ENCODE data around the gene CWC27.

Gene CWC27

DNA sequence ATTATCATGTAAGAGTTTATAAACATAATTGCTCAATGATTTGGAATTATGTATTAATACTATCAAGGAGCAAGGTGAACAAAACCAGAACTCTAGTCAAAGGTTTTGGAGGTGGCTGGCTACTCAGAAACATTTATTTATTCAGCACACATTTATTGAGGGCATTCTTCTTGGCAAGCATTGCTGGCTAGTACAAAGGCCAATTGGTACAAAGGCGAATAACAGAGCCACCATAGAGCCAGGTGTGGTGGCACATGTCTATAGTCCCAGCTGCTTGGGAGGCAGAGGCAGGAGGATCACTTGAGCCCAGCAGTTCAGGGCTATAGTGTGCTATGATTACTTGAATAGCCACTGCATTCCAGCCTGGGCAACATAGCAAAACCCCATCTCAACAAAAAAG lies 242.1 kb downstream of the CWC27 start:
- DNase-seq = no peak

GRCh38 chr5:65012301-65012892 lies 243.7 kb downstream of the CWC27 start:
- no peak for DNase-seq

DNA sequence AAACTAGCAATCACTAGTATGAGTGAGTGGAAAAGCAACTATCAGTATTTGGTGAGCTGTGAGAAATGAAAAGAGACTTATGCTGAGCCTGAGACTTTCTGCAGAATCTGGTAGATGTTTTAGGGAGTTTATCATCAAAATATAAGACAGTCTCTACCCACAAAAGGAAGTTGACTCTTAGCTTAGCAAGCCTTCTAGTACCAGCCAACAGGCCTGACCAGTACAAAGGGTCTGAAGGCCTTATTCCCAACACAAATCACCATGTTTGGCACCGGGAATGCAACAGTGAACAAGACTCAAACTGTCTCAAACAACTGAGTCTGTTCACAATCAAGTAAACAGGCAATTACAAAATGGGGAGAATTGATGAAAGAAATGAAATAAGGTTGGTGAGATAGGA lies 244.4 kb downstream of the CWC27 start:
- no peak for DNase-seq

DNA sequence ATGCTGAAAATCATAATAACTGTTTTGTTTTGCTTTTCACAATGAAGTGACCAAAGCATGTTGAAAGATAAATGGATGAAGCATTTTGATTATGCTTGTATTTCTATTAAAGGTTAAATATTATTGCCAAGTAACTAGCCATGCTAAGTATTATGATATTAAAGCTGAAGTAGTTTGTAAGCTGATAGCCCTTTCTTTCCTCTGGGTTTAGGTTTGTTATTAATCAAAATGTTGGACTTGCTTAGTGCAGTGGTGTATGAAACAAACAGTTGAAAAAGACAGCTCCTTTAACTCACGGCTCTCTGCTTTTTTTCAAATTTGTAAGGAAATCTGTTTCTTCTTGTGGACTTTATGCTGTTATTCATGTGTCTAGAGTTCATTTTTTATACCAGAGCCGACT lies 246.0 kb downstream of the CWC27 start:
- DNase-seq = no peak

DNA sequence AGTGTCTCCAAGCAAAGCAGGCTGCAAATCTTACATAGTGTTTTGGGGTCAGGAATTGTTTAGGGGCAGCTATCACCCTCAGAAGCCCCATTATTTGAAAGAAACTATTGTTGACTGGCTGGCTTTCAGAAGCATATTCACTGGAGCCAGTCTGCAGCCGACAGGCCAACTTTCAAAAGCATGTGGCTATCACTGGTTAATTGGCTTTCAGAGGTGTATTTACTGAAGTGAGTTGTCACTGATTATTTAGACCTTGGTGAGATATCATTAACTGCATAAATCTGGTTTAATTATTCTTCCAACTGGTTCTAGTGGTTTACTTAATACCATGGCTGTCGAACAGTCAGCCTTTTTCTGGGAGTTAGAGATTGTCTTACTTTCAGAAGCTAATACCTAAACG lies 247.0 kb downstream of the CWC27 start:
- no peak for DNase-seq

DNA sequence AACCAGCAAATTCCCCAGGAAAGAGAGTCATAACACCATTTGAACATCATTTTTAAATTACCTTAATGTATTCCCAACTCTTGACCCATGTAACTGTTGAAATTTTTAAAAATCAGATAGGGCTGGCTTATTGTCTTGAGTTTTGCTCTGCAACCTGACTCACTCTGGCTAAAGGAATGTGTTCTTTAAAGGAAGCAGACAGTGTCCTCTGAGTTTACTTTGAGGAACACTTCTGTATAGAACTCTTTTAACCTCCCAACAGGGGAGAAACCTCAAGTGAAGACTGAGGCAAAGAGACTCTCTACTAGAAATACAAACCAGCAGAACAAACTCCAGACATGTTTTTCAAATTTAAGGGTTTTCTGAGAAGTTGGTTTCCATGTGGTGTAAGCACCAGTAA lies 248.9 kb downstream of the CWC27 start:
- DNase-seq = no peak

GRCh38 chr5:65018763-65019162 lies 250.0 kb downstream of the CWC27 start:
- no peak for DNase-seq

GRCh38 chr5:65020492-65020891 lies 251.8 kb downstream of the CWC27 start:
- no peak for DNase-seq

GRCh38 chr5:65021527-65022226 lies 252.9 kb downstream of the CWC27 start:
- no peak for DNase-seq

GRCh38 chr5:65022932-65023331 lies 254.2 kb downstream of the CWC27 start:
- DNase-seq = no peak

- DNase-seq = no peak
These were observed 256.0 kb downstream of the CWC27 start for GRCh38 chr5:65024681-65025080.

- DNase-seq = no peak
These were observed 258.3 kb downstream of the CWC27 start for GRCh38 chr5:65026816-65027548.

DNA sequence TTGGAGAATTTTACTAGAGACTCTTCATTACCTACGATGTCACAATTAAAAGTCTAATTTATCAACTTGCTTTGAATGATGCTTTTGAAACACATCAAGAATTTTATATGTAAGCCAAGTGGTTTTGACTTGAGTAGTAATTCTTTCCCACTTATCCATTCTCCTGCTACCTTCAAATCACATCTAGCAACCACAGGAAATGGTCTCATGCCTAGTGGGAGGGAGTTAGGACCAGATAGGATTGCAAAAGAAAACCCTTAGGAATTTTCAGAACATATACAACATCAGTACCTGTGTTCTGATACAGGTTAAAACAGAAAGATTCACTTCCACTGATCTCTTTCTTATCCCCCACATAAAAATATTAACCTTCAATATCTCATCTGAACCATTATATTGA lies 260.4 kb downstream of the CWC27 start:
- DNase-seq = no peak

- no peak for DNase-seq
These were observed 261.3 kb downstream of the CWC27 start for GRCh38 chr5:65030056-65030455.

DNA sequence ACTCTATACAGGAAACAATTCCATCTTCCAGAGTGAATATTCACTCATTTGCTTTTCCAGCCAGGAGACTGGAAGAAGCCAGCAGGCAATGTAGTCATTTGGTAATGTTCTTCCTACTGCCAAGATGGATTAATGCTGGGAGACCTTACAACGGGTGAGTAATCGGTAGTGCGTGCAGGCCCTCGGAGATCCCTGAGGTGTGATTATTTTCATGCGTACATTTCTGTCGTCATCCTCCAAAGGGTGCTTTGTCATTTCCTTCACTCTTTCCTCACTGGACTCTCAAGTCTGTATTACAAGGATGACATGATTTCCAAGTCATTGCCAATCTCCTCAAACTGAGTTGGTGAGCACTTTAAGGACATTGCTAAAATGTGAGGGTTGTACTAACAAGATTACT lies 263.5 kb downstream of the CWC27 start:
- DNase-seq = no peak

DNA sequence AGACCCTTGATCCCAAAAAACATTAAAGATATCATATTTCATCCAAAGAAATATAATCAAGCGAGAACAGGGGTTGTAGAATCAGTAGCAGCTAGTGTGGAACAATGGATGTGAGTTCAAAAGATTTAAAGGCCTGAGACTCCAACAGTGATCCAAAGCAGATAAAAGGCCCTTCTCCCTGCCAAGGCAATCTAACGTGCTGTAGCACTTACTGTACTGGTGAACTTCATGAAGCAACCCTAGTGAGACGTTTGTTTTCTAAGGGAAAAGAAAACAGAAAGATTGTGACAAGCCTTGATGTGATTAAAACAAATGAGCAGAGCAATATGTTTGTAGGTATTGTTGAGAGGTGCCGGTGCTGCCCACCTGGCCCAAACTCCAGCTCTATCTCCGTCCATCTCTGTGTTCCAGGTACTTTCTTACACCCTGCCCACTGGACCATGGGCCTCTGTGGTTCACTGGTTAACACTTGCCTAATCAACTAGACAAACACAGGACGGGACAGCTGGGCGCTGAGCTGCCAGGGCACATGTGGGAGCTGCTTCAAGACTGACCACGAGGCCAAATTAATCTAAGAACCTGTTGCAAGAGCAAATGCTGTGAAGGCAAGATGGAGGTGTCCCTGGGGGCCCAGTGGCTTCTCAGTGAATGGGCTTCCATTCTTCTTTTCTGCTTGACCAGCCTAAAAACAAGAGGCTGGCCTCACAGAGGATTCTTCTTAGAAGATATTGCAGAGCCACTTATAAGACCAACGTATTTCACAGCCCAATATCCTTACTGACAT lies 265.5 kb downstream of the CWC27 start:
- no peak for DNase-seq

GRCh38 chr5:65034813-65035209 lies 266.1 kb downstream of the CWC27 start:
- peak; percentile 30 for DNase-seq

DNA sequence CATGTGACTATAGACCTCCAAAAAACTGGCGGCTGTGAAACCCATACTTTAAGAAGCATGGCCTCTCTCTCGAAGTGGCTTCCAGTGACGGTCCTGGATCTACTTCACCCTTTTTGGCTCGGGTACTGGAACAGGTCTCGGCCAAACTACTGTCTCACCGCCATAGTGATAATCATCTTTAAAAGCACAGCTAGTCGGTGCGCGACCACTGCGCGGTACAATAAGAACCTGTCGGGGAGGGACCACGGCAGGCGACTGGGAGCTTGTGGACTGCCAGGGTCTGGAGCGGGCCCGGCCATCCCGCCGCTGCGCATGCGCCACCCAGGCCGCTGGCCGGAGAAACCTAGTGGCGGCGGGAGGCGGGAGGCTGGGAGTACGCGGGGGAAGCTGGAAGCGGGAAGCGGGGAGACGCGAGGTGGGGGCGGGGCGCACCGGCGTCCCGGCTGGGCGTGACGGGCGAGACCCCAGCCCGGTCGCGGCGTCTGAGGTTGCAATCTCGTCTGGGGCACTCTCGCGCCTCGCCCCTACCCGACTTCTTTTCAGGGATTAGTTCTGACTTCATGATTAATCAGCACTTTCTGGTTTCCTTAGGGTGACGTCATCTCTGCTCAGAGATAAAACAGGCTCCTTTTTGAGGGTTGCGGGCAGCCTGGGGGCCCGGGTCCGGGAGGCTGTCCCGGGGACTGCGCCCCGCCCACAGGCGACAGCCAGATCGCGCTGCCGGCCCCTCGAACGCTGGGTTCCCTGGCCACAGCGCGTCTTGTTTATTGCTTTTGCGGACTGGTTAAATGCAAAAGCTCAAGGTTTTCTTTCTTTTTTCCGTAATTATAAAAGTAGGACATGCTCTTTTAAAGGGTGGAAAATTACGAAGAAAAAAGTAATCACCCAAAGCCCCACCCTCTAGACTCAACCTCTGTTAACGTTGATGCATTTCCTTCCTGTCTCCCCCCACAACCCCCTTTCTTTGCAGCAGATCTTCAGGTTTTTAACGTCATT lies 266.8 kb downstream of the CWC27 start:
- DNase-seq = peak; percentile 51

DNA sequence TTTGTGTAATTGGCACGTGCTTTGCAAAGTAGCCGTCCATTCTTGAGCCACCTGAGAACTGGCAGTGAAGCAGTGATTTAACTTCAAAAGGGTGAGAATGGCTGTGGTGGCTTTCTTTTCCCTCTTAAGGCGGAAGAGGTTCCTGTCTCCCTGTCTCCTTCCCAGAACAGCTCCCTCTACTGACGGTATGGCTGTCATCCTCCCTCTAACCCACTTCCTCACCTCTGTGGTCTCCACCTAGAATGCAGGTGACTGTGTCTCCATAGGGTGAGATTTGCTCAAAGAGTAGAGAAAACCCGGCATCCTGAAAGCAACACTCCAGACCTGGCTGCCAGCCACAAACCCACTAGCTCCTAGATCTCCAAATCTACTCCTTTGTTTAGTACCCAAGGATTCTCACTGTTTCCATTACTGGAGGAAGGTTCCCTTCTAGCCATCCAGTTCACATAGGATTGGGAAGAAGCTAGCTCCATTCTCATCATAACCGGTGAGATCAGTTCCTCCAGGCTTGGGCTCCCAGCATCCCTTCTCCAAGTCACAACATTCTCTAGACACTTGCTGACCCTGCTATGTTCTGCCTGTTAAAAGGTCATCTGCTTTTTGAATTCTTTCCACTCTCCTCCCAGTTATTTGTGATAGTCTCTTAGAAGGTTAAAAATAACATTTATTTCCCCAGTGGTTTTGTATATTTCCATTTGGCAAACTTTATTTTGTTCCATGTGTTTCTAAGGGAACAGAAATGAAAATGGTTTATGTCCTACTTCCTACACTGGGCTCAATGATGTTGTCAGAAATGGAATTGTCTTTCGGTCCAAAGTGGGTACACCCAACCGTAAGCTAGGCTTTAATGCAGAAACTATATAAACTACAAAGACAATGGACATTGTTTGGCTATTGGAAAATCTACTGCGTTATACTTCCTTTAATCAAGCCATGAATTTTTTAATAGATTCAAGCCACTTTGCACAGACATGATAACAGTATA lies 269.4 kb downstream of the CWC27 start:
- no peak for DNase-seq

DNA sequence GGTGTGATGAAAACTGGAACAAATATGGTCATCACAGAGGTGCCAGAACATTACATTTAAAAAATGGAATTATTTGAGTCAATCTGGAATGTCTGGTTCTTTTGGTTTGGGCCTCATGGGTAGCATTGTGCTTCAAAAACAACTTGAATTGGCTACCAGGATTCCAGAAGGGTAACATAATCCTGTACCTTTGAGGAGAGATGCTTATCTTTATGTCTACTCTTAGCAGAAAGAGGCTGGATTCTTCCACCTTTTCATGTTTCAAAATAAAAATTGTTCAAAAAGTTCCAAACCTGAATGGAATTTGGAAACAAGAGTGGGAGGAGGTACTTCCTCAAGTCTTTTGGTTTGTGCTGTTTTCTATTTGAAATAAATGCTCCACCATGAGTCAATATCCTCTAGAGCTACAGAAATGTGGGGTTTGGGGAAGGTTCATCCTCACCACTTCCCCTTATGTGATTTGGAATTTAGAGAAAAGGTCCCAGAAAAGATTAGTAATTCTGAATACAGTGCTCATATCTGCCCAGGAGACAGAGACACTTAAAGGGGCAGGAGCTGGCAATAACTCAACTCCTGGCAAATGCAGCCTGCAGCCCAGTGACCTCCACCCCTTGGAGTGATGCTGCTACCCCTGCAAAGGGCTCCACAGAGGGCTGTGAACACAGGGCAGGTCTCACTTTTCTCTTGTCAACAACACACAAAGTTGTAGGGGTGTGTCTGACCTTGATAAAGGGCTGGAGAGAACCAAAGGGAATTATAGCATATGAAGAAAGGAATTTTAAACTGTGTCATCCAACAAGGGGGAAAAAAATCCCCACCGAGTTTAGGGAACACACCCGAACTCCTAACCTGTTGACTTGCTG lies 272.8 kb downstream of the CWC27 start:
- no peak for DNase-seq
